AG04449 (cell line): ENCODE results near the gene AGMAT.

Source experiments
- CTCF ChIA-PET: fragments of 350-600 bp; formaldehyde crosslinking; extraction: SDS; loops from one replicate; lab custom pipeline; 2021; ENCODE audit warnings: antibody characterized with exemption; lab: Yijun Ruan, JAX
- POLR2A ChIA-PET: fragments of 400-600, 350-600 bp; formaldehyde crosslinking; extraction: SDS; loops from one replicate; lab custom pipeline; 2020; ENCODE audit warnings: antibody characterized with exemption, inconsistent platforms; lab: Yijun Ruan, JAX
- DNase-seq: peaks from one replicate; pipeline ENCODE4 v3.0.0-alpha.2; 2010; ENCODE audit warnings: low read depth, low spot score
- H3K4me3 ChIP-seq: 2 replicates; pipeline ENCODE4 v1.5.1; 2011; ENCODE audit warnings: low read depth, mild to moderate bottlenecking, control low read depth, low read length
- TF ChIP-seq, protein P1 (sequence below): IDR thresholded peaks from one replicate; pipeline ENCODE4 v1.5.1; 2011; ENCODE audit warnings: mild to moderate bottlenecking, moderate library complexity, low read length, control low read depth, inconsistent platforms; ENCODE audit not compliant: insufficient read depth; ENCODE audit errors: missing control alignments

The AGMAT gene

DNA sequence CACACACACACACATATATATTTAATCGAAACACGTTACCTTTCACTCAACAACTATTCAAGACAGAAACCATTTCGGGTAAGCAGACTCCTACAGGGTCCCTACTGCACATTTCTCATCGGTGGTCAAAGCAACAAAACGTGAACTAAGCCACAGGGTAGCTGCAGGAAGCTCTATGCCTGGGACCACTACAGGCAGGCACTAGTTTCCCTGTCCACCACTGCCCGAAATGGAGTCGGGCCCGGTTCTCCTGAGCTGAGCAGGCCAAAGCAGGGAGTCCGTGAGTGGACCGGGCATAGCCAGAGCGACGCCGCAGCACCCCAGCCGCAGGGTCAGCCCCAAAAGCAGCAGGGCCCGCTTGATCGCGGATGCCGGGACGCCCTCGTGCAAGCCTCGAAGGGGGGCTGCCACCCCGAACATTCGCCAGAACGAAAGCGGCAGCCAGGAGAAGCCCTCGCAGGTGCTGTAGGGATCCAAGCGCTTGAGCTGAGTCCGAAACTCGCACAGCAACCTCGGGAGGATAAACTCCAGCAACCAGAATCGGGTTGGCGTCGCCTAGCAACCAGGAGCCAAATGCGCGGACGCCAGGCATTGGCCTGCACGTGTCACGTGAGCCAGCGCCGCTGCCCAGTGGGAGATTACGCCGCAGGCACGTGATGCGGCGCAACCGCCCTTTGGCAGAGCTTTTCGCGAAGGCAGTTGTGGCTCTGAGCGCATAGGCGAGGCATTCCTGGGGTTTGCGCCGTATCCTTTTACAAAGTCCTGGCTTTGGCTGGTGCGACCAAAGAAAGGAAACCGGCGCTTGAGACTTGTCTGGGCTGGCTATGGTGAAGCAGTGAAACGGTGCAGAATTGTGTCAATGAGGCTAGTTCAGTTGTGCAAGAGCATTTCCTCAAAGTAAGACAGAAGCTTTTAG lies 18.5 kb upstream of the AGMAT start:
- DNase-seq = peak; percentile 46
- TF ChIP-seq, protein P1, sequence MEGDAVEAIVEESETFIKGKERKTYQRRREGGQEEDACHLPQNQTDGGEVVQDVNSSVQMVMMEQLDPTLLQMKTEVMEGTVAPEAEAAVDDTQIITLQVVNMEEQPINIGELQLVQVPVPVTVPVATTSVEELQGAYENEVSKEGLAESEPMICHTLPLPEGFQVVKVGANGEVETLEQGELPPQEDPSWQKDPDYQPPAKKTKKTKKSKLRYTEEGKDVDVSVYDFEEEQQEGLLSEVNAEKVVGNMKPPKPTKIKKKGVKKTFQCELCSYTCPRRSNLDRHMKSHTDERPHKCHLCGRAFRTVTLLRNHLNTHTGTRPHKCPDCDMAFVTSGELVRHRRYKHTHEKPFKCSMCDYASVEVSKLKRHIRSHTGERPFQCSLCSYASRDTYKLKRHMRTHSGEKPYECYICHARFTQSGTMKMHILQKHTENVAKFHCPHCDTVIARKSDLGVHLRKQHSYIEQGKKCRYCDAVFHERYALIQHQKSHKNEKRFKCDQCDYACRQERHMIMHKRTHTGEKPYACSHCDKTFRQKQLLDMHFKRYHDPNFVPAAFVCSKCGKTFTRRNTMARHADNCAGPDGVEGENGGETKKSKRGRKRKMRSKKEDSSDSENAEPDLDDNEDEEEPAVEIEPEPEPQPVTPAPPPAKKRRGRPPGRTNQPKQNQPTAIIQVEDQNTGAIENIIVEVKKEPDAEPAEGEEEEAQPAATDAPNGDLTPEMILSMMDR = no peak
- ChIA-PET POLR2A (interaction anchor here (0.7 to 1.8 kb wide), 6 partner anchors 9 to 154 kb away, joined by 3 to 5 read pairs (median 4); partner anchors contain the start of gene DDI2), CTCF (interaction anchor here (0.7 to 4.7 kb wide), 7 partner anchors 8 to 212 kb away, joined by 3 to 34 read pairs (median 3); no protein-coding TSS in a partner anchor)
- peak overlapping the region; percentile 77 for H3K4me3 ChIP-seq

DNA sequence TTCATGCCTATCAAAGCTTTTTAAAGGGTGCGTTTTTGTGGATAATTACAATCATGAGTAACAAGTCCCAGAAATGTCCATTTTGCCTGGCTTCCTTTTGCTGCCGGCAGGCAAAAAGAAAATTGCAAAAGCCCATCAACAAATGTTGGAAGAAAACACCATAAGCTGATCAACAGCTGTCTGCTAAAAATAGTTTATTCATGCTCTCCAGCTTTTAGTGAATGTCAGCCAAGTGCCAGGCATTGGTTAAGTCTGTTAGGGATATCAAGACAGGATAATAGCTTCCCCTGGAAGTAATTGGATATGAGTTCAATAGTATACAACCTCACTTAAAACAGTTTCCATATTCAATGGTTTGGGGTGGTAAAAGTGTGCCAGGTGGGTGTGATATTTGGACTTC lies 13.6 kb upstream of the AGMAT start:
- no peak for DNase-seq
- ChIA-PET POLR2A (no interaction called here), CTCF (interaction anchor here (0.8 kb wide), 1 partner anchor 193 kb away, joined by 3 read pairs; no protein-coding TSS in a partner anchor)
- no peak overlapping the region for H3K4me3 ChIP-seq
- TF ChIP-seq, protein P1 = no peak

DNA sequence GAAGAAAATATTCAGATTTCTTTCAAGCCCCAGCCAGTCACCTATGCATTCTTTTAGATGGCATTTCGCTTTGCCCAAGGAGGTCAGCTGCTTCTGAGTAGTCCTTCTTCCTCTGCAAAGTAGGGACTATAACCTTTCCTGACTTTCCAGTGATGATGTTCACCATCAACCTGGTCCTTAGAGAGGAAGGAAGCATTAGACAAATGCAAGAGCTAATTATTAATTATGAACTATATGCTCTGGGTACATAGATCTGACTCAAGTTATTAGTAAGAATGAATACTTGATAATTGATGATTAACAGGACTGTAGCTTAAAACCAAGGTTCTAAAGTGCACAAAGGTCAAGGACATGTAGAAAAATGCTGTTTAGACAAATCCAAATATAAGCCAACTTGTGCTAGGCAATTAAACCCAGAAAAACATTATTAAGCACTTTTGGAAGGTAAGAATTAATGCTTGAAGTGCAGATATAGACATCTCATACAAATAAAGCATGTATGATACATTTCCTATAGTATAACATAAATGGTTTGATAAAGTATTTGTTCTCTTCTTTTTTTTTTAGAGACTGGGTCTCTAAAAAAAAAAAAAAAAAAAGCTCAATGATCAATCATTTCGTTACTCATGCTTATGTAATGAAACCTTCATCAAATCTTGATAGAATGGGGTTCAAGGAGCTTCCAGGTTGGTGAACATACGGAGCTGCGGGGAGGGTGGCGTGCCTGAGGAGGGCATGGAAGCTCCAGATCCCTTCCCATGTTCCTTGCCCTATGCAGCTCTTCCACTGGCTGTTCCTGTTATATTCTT lies 11.2 kb upstream of the AGMAT start:
- no peak for DNase-seq
- TF ChIP-seq, protein P1 = no peak
- H3K4me3 ChIP-seq = no peak overlapping the region
- CTCF ChIA-PET = interaction anchor here (0.6 to 4.9 kb wide), 13 partner anchors 8 to 412 kb away, joined by 3 to 42 read pairs (median 4); partner anchors contain the start of gene TMEM82
- POLR2A ChIA-PET = no interaction called here

DNA sequence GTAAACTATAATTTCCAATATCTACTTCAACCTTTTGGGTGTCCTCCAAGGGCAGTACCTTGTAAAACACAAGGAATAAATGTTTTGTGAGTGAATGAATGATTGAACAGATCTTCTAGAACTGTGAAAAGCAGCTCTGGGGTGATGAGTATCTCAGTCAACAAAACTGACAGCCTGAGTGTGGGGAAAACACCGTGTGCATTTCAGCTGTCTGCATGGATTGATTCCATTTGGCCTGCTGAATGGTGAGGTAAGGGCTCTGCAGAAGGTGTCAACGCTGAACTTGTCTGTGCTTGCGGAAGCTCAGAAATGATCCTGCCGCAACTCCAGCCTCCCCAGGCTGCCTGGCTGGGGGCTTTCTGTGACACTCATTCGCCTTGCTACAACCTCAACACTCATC lies 7.4 kb upstream of the AGMAT start:
- DNase-seq = no peak
- POLR2A ChIA-PET = no interaction called here
- no peak overlapping the region for H3K4me3 ChIP-seq
- TF ChIP-seq, protein P1 = no peak
- CTCF ChIA-PET = interaction anchor here (1.6 to 4.0 kb wide), 4 partner anchors 10 to 463 kb away, joined by 3 to 34 read pairs (median 10); no protein-coding TSS in a partner anchor

DNA sequence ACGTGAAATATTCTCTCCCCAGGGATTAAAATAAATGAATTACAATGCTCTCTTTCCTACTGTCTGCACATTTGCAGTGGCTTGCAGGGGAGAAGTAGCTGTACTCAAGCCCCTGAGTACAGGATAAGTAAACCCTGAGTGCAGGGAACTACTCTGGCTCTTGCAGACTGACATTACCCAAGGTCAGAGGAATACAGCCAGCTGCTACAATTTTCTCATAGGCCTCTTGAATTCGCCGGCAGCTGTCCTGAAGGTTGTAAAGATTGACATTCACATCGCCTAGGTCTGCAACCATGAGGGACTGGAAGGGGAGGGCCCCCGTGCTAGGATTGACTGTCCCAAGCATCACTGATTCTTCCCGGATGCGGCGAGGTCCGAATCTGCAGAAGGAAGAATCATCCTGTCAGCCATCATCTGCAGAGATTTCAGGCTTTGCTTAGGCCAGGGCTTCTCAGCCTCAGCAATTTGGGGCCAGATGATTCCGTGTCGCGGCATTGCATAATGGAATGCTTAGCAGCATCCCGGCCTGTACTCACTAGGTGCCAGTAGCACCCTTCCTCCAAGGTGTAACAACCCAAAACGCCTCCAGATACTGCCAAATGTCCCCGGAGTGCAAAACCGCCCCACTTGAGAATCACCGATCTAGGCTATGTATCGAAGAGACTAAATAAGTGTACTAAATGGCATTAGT lies 1.7 kb downstream of the AGMAT start:
- ChIA-PET CTCF (interaction anchor here (1.4 to 3.0 kb wide), 2 partner anchors 10 to 13 kb away, joined by 4 to 11 read pairs; no protein-coding TSS in a partner anchor), POLR2A (no interaction called here)
- no peak for DNase-seq
- TF ChIP-seq, protein P1 = no peak
- H3K4me3 ChIP-seq = no peak overlapping the region
